GM21390 (cell line): ENCODE data around the gene GPRC5D.
A peak's percentile ranks its signal among the peaks of the same experiment; 100 is the strongest.

Experiments
- ATAC-seq: cut with Tn5 transposase; IDR thresholded peaks from one replicate; pipeline ENCODE4 v1.9.1; 2021; ENCODE audit not compliant: unreplicated experiment

Gene GPRC5D

DNA sequence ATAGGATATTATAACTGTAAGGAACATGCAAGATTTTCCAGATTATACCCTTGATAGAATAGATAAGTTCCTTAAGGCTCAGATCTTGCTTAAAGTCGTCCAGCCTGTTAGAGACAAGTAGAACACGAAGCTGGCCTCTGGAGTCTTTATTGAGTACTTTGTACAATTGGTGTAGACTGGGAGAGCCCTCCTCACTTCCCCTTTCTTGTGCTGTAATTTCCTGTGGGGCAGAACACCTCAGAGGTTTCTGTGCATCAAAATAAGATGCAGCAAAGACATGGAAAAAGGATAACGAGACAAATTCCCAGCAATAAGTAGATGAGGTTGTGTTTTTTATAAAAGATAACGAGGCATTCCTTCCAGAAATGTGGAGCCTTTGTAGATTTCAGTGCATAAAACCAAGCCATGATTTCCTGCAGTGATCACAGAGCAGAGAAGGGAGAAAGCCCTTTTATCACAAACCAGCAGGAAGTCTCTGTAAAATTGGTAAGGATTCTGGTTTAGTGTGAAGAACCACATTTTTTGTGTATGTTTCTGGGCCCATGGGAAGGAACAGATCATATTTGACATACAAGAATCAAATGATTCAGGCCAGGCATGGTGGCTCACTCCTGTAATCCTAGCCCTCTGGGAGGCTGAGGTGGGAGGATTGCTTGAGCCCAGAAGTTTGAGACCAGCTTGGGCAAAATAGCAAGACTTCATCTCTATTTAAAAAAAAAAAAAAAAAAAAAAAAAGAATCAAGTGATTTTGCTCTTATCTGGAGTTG lies 42.6 kb downstream of the GPRC5D start:
- no peak for ATAC-seq

- no peak for ATAC-seq
These were observed 43.3 kb downstream of the GPRC5D start for GRCh38 chr12:12908711-12909110.

DNA sequence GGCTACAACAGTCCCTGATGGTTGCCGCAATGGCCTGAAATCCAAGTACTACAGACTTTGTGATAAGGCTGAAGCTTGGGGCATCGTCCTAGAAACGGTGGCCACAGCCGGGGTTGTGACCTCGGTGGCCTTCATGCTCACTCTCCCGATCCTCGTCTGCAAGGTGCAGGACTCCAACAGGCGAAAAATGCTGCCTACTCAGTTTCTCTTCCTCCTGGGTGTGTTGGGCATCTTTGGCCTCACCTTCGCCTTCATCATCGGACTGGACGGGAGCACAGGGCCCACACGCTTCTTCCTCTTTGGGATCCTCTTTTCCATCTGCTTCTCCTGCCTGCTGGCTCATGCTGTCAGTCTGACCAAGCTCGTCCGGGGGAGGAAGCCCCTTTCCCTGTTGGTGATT lies 43.7 kb downstream of the GPRC5D start:
- ATAC-seq = no peak

DNA sequence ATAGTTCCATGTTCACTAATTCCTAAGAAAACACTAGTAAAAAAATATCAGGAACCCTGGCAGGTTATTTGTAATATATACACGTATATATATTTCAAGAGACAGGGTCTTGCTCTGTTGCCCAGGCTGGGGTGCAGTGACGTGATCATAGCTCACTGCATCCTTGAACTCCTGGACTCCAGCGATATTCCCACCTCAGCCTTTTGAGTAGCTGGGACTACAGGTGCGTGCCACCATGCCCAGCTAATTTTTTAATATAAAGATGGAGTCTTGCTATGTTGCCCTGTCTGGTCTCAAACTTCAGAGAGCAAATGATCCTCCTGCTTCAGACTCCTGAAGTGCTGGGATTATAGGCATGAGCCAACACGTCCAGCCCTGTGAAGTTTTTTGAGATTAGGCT lies 44.4 kb downstream of the GPRC5D start:
- no peak for ATAC-seq

- no peak for ATAC-seq
These were observed 48.0 kb downstream of the GPRC5D start for GRCh38 chr12:12903642-12904609.

GRCh38 chr12:12902036-12902435 lies 49.9 kb downstream of the GPRC5D start:
- ATAC-seq = no peak

DNA sequence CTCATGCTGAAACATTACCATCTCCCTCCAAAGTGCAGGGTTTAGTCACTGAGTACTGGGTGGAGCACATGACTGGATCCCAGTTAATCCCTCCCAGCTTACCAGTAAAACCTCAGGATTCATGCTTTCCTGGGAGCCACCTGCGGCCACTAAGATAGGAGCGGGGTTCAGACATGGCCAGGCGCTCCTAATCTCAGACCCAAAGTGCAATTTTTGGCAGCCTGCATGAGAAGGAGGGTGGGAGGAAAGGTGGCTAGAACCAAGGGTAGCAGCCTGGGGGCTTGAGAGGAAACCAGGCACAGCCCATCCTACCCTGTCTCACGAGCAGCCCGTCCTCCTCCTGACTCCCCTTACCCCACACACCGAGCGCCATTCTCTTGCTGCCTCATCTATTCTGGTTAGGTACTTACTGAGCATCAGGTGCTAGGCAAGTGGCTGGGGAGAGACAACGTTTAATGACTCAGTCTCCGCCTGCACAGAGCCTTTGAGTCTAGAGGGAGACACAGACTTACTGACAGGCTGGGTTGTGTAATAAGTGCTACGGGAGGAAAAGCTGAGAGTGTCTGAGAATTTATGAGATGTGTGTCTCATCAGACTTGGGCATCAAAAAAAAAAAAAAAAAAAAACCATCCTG lies 50.7 kb downstream of the GPRC5D start:
- no peak for ATAC-seq

- no peak for ATAC-seq
These were observed 51.2 kb downstream of the GPRC5D start for GRCh38 chr12:12900786-12901157.

DNA sequence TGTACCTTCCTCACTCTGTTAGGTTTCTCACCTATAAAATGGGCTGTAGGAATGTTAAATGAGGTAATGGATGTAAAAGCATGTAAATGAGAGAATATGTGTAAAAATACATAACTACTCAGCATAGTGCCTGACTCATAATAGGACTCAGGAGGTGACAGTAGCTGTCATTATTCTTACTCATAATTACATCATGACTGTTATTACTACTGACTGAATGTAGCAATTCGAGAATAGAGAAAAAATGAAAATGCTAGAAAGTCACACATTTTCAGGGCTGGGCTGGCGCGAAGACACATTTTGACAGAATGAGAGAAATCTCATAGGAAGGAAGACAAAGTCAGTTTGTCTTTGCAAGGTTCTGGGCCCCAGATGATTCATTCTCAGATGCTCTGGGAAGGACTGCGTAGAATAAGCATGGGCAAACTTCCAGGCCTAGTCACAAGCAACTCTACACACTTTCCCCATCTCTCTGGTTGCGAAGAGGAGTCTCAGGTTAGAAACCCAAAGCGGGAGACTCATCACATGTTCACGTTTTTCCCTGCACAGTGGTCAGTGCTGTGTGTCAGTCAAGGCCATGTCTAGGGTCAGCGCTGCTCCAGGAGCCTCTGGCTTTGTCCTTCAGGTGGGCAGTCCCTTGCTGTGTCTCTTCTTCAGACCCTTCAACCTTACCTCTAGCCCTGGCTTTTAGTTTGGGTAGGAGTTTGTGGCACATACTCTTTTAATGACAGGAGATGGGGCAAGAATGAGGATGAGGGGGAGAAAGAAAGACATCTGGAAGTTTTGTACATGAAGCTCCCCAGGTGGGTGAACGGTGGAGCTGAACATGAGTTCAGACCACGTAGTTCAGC lies 52.2 kb downstream of the GPRC5D start:
- peak; percentile 86 for ATAC-seq

GRCh38 chr12:12898911-12899511 lies 53.0 kb downstream of the GPRC5D start:
- no peak for ATAC-seq

DNA sequence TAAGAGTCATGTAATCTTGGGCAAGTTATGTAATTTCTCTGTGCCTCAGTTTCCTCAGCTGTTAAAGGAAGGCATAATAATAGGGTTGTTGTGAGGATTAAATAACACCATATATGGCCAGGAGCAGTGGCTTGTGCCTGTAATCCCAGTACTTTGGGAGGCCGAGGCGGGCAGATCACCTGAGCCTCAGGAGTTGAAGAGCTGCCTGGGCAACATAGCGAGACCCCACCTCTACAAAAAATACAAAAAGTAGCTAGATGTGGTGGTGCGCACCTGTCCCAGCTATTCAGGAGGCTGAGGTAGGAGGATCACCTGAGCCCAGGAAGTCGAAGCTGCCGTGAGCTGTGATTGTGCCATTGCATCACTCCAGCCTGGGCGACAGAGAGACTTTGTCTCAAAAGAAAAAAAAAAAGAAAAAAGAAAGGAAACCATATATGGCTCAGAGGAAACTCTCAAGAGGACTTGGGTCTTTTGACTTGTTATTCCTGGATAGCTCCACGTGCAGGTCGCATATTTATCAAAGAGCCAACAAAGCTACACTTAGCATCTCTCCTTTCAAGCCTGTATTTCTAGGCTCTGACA lies 53.7 kb downstream of the GPRC5D start:
- no peak for ATAC-seq

DNA sequence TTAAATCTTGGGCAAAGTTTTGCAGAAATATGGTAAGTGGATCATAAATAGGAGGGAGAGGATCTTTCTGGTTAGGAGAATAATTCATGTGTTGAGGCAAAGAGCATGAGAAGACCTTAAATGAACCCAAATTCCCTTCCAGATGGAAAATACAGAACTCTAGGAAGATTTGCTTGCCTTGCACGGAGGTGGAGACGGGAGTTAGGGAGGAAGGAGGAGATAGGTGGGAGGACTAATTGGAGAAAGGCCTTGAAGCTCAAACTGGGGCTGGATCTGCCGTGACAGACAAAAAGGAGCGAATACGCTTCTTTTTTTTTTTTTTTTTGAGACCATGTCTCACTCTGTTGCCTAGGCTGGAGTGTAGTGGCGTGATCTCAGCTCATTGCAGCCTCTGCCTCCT lies 54.7 kb downstream of the GPRC5D start:
- ATAC-seq = no peak

DNA sequence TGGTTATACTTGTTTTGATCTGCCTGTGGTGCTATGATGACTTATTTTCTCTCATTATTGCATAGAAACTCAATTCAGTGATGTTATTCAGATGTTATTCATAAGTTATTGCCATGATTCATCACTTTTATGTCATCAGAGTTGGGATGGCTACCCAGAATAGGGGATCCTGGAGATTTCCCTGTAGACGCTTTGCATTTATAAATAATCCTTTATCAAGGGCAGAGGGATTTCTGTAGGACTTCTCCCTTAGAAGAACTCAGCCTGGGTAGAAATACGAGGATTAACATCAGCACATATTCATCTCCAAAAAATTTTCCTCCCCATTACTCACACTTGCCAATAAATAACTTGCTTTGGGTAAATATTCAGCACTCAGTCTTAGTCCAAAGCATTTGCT lies 55.7 kb downstream of the GPRC5D start:
- ATAC-seq = no peak

DNA sequence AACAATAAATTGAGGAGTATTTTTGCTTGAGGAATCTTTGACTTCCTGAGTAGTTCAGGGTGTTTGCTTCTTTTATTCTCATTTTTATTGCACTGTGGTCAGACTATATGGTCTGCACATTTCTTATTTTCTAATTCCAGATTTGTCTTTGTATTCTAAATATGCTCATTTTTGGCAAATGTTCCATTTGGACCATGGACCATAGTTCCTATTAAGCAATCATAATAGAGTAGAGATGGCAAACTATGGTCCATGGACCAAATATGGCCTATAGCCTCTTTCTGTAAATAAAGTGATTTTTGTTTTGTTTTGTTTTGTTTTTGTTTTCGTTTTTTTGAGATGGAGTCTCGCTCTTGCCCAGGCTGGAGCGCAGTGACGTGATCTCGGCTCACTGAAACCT lies 58.5 kb downstream of the GPRC5D start:
- no peak for ATAC-seq

DNA sequence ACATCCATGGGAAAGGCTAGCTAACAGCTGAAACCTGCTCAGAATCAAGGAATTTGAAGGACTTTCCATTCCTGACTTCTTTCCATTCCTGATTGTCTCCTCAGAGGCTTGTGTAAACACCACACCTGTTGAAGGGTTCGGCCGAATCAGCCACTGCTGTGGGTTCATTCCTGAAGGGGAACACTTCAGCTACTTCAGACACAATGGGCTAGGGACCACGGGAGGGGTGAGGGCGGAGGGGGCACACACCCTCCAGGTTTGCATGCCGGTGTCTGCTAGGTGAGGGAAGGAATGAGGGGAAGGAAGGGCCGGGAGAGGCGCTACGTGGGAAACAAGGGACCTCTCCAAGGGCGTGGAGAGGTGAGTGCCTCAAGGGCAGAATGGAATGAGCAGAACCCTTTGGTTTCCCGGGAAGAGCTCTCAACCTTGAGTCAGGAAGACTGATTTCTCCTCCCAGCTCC lies 59.3 kb downstream of the GPRC5D start:
- ATAC-seq = no peak

GRCh38 chr12:12891881-12892355 lies 60.1 kb downstream of the GPRC5D start:
- ATAC-seq = no peak

- peak; percentile 47 for ATAC-seq
These were observed 60.7 kb downstream of the GPRC5D start, which contains the start of gene GPRC5A for GRCh38 chr12:12891080-12891880. TSS of gene GPRC5A (plus strand) at chr12:12891562. CDS start at chr12:12908250, 16,688 bp downstream.
